AG10803 (cell line): ENCODE measurements around the gene TTLL9.

ENCODE experiments used
- DNase-seq: peaks from one replicate; pipeline ENCODE4 v3.0.0; 2010; ENCODE audit warnings: low read depth
- H3K4me3 ChIP-seq: 2 replicates; pipeline ENCODE4 v1.5.1; 2011; ENCODE audit warnings: mild to moderate bottlenecking, low read length, control low read depth
- TF ChIP-seq, protein P1 (sequence below): conservative IDR thresholded peaks from 2 replicates; pipeline ENCODE4 v1.5.1; 2011; ENCODE audit warnings: mild to moderate bottlenecking, low read length, control low read depth, inconsistent platforms

Gene TTLL9

DNA sequence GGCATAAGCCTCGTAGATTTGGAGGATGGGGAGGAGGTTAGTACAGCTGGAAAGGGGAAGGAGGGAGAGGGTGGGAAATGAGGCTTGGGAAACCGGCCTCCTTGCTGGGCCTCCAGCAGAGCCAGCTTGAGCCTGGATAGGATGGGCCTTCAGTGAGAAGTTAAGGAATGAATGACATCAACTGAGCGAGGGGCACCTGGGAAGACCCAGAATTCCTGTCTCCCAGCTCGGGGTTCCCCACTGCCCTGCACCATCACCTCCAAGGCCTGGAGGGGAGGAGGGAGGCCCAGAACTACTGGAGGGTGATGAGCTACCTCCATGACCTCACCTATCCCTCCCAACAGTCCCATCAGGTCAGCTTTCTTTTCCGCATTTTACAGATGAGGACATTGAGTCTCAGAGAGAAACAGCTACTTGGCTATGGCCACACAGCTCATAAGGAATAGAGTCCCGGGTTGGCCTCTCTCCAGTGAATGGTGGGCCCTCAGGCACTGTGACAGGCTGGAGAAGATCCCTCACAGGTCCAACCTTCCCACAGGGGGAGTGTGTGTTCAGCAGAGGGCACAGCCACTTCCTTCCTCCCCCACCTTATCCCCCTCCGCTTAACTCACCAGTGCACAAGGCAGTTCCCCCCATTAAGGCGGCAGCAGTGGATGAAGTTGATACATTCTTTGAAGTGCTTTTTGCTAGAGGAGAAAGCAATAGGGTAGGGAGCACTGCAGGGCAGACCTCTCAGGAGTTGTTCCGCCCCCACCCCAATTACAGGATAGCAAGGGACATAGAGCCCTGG is 6.9 kb upstream of the TTLL9 start:
- TF ChIP-seq, protein P1, sequence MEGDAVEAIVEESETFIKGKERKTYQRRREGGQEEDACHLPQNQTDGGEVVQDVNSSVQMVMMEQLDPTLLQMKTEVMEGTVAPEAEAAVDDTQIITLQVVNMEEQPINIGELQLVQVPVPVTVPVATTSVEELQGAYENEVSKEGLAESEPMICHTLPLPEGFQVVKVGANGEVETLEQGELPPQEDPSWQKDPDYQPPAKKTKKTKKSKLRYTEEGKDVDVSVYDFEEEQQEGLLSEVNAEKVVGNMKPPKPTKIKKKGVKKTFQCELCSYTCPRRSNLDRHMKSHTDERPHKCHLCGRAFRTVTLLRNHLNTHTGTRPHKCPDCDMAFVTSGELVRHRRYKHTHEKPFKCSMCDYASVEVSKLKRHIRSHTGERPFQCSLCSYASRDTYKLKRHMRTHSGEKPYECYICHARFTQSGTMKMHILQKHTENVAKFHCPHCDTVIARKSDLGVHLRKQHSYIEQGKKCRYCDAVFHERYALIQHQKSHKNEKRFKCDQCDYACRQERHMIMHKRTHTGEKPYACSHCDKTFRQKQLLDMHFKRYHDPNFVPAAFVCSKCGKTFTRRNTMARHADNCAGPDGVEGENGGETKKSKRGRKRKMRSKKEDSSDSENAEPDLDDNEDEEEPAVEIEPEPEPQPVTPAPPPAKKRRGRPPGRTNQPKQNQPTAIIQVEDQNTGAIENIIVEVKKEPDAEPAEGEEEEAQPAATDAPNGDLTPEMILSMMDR = no peak
- no peak overlapping the region for H3K4me3 ChIP-seq
- no peak for DNase-seq

- DNase-seq = no peak
- H3K4me3 ChIP-seq = no peak overlapping the region
- TF ChIP-seq, protein P1 = no peak
Measured at GRCh38 chr20:31864521-31865400, 5.7 kb upstream of the TTLL9 start.

DNA sequence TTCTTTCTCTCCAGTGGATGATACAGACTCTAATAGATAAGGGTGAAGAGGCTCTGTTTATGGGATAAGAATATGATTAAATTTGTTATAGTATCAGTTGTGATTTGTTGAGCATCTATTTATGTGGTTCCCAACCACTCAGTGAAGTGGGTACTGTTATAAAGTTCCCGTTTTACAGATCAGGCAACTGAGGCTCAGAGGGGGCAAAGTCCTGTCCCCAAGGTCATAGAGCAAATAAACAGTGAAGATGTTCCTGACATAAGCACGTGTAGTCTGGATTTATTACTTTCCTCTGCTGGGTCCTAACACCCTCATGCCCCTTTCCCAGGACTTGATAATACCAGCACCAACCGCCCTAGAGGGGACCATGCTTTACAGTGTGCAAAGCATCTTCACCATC is 4.2 kb upstream of the TTLL9 start:
- TF ChIP-seq, protein P1 = no peak
- no peak overlapping the region for H3K4me3 ChIP-seq
- no peak for DNase-seq

DNA sequence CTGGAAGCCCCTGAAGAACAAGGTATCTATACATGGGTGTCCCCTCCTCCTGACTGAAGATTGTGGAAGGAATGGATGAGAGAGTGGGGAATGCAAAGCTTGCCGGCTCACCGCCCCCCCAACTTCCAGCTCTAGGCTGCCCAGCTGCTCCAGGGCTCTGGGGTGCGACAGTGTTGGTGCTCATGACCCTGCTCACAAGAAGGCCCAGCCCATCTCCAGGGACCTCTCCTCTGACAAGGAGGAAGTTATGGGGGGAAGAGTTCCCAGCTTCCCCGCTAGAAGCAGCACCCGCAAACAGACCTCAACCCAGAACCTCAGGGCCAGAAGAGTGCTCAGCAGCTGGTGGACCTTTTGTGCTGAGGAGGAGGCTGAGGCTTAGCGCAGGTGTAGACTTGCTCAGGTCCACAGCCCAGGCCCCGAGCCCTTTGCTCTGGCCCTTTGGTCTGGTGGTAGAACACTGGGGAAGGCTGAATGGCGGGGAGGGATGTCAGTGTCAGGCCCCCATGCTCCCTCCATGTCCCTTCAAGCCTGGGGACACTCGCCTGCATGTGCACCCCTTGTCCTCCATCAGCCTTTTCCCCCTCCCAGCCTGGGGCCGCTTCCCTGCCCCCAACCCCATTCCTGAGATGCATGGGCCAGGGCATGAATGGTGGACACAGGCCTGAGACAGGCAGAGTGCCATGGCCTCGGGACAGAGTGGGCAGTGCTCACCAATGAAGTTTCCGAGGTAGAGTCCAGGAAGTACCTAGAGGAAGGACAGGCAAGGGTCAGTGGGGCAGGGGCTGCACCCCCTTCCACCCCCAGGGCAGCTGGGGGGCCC is 1.4 kb upstream of the TTLL9 start:
- no peak for DNase-seq
- no peak overlapping the region for H3K4me3 ChIP-seq
- TF ChIP-seq, protein P1 = no peak

DNA sequence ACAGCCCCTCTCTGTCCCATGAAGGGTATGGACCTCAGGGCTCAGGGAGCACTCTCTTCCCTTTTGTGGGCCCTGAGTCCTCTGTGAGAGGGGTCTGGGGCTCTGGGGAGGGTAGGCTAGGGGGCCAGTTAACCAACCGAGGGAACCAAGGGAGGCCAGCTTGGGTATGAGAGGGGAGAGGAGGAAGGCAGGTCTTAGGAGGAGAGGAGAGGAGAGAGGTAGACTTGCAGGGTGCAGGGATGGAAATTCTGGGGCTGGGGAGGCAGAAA is 827 bp upstream of the TTLL9 start:
- H3K4me3 ChIP-seq = no peak overlapping the region
- TF ChIP-seq, protein P1 = no peak
- no peak for DNase-seq

DNA sequence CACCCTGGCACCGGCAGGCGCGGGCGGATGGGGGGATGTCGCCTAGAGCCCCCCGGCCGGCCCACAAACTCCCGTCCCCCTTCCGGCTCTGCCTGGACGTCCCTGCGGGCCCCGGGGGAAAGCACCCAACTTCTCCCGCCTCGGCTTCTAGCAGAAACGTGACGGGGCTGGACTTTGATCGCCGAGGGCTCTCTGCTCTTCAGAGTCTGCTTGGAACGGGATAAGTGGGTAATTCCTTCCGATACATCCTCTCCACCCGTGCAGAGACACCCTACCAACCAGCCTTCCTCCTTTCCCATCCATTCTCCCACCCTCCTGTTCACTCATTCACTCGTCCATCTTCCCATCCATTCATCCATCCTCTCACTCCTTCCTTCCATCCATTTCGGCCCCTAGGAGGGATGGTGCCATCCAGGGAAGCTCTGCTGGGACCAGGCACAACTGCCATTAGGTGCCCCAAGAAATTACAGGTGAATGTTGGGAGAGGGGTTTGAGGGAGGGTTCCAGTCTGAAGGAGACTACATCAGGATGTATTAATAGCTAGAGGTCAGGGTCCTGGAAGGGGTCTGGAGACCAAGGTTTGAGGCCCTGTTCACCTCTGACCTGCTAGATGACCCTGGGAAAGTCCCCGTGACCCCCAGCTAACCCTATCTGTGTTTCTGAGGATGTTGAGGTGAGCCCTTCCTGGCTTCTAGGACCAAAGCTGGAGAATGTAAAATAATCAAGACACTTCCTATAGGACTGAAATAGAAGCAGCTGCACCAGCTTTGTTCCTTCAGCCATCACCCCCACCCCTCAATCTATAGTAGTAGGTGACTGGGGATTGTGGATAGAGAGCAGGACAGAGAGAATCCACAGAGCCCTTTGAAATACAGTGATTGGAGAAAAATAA is 538 bp downstream of the TTLL9 start:
- H3K4me3 ChIP-seq = no peak overlapping the region
- no peak for DNase-seq
- TF ChIP-seq, protein P1 = no peak
